Measurements from ENCODE around the gene HSPB1.

GRCh38 chr7:76286842-76287403 is 15.6 kb upstream of the HSPB1 start:
- TF ChIP-seq POLR2A (IDR thresholded peaks at IDR 0.05; ENCODE audit: insufficient read depth in 1 of 2, low read depth in 2 of 2, low read length in 2 of 2), result no peak
- TF ChIP-seq CTCF (CRISPR knock-in tag; IDR thresholded peaks at IDR 0.05), result no peak

Data from HepG2 (cell line).